DMS53 (cell line): ENCODE measurements around the gene CATSPERB.
"Not testable (repeated sequence)": the region's sequence is repeated elsewhere in the genome, so short reads cannot be mapped to it uniquely, and the experiment has no call there.

Experiments used
- DNase-seq: peaks from one replicate; lab custom pipeline; 2025; lab: John Stamatoyannopoulos, UW

The CATSPERB gene, protein sequence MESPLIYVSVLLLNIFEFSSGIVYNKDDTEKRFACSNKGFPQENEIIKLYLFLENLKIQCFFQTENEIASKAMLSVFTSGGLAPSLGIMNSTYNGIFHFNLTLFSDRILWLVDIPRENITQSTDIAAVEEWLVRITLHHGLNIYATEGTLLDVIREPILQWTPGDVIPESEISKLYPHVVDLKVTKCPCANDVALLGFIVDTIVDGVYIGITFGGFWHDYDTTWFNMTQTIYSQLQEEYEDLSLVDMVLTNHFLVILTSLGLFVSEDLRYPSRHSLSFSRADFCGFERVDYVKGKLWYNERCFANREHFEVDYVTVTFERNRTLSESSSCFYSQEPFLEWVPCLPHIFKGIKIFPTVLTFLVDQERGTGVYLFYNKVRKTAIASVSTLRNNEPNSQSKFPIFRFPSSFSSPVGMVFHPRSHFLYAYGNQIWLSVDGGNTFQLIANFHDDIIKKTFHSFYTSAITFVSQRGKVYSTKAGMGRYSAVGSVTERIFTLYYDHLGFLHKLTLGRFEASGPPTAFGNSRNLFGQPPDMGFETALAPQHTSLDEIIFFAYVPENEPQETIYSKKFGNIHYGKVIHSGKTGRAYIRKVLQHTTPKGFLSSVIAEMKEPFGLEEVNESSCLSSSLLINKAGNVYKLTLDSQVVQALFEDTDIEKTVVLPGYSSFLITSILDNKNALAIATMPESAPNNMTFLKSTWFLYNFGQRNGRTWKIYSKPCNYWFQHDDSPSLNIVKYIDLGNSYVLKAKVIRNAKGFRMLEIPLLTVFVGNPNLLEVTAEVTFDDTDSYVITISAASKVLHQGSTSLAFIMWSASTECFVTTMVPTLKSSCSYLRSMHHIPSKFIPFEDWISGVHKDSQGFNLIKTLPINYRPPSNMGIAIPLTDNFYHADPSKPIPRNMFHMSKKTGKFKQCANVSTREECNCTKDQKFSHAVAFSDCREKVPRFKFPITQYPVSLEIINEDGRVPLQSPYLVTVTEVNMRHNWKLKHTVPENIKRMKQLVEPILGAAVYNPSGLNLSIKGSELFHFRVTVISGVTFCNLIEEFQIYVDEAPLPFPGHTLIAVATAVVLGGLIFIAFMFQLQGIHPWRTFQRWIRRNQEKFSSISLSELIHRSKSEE

DNA sequence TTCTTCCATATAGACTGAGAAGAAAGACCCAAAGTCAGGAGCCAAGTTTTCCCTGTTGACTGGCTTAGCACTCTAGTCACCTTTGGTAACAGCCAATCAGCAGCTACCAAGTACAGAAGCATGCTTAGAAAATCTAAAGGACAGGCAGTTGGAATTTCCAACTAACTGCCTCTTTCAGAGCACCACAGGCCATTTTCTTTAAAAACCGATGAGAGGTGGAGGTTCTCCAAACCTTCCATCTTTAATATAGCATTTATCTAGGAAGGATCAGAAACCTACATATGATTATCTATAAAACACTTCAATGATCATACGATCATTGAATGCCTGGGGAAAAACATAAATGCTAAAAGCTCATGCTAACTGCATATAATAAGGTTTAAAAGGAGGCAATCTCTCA lies at the start of gene CATSPERB:
Gene CATSPERB, minus strand, starts transcription at position 101 of the 400 bp plus-strand sequence. CDS start 2,607 bp downstream, outside the sequence.
- DNase-seq: no peak

DNA sequence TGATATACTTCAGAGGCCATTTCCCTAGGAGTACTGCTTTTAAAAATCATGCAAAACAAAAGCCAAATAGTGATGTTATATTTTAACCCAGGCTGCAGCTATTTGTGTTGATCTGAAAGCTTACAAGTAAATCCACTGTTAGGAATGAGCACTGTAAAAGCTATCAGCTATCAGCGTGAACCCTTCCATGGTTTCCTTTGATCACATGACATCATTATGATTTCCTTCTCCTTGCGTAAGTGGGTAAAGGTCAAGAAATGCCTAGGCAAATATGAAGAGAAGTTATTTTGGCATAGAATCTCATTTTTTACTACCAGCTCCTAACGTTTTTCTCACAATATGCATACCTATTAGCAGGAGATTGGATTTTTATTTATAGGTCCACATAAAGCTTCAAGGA lies 48.6 kb upstream of the CATSPERB start:
- no peak for DNase-seq

DNA sequence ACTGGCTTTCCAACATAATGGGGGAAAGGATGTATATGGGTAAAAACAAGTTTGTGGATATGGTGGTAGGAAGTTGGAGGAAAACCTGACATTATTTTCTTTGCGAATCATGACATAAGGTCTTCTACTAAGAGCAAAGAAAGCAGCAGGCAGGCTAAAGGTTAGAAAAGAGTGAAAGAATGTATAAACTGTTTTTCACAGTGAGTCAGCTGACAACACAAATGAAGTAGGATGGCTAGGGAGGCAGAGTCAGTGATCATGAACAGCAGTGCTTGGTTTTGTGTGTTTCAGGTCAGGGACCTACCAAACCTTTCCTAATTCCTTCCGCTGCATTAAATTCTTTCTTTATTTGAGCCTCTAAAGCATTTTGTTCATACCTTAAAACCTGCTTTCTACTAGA lies 46.3 kb upstream of the CATSPERB start:
- DNase-seq: no peak

DNA sequence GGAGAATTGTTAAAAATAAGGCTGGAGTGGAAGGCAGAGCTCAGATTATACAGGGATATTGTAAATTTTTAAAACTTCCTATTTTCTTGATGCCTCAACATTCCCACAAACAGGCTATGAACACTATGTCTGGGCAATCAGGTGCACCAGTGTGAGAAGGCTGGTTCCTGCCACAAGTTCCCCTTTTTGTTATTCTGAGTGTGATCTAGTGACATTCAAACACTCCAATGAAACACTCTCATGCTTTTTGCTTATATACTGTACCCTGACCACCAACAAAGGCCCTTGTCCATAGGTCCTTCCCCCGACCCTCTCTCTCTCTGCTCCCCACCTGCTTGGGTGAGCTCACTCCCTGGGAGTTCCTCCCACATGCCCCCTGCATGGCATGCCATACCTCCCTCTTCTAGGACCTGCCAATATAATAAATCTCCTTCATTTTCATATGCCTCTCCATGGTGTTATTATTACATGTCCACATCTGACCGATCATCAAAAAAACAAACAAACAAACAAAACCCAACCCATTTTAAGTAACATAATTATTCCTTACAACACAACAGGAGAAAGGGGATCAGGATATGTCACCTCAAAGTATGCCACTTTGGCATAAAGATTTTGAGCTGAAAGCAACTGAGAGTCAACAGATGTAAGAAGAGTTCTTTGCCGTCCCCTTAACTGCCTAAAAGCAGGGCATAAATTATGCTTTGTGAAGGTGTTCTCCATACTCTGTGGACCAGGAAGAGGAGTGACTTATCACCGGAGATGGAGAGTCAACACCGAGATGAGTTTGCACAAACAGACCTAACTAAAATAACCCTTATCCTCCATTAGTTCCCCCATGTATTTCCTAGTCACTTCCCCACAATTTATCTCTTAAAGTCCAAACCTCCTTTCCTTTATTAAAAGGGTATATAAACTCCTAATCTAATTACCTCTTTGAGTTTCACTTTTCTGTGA lies 42.5 kb upstream of the CATSPERB start:
- DNase-seq: peak; percentile 11

DNA sequence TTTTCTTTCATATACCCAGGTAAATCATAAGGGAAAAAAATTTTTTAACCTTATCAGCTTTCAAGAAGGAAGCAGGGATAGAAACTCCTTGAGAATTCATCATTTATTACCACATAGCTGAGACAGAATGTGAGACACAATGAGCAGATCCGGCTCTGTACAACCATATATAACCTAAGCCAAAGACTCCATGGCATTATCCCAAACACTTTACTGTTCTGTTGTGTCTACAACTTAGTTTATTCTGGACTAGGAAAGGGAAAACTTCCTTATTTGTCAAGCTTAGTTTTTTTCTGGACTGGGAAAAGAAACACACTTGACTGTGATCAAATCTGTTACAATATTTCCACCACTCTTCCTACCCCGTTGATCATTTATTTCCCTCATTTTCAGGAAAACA lies 38.3 kb upstream of the CATSPERB start:
- no peak for DNase-seq

DNA sequence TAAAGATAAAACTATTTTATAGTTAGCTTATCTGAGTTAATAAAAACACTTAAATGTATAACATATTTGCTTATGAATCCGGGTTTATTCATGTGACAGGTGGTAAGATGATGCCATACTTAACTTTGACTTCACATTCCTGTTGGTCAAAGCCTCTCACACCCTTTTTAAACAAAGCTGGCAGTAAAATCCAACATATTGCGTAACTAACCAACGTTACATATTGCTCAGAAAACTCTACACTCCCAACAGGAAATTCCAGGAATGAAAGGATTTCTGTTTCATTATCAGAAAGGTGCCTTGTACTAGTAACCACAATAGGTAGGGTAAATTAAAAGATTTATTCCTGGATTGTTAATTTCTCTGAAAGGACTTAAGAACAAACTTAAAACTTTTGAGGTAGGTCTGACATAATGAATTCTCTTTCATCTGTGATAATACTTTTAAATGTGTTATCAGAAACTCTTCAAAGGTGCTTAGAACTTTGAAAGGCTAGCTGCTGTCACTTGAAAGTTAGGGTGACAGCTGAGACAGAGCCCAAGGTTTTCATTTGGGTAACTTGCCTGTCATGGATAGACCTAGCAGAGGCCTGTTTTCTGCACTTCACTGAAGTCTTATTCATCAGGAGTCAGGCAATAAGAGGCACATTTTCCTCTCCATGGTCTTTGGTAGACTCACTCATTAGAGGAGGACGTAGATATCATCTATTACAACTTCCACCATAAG lies 23.8 kb upstream of the CATSPERB start:
- peak; percentile 29 for DNase-seq

DNA sequence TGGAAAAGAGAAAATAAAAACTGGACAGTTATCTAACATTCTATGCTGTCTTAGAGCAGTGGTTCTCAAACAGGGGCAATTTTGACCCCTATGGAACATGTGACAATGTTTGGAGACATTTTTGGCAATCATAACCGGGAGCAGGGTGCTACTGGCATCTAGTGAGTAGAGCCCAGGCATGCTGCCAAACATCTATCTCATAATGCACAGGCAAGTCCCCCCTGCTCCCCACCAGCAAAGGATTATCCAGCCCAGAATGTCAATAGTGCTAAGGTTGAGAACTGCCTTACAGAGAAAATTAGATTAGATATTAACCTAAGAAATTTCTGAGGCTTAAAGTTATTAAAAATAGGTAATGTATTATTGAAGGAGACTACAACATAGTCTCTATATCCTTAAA lies 22.9 kb upstream of the CATSPERB start:
- DNase-seq: no peak

DNA sequence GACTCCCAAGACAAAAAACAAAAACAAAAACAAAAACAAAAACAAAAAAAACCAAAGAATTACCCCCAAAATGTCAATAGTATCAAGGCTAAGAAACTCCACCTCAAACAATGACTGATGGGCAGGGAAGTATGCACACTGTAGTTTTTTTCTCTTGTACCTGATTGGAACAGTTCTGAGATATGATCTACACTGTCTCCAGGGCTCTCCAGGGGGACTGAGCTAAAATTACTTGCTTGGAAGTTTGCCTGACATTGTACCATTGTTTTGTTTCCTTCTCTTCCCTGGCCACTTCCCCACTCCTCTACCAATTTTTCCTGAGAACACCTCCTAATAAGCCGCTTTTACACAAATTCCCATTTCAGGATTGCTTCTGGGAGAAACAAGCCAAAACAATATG lies 22.3 kb upstream of the CATSPERB start:
- no peak for DNase-seq

DNA sequence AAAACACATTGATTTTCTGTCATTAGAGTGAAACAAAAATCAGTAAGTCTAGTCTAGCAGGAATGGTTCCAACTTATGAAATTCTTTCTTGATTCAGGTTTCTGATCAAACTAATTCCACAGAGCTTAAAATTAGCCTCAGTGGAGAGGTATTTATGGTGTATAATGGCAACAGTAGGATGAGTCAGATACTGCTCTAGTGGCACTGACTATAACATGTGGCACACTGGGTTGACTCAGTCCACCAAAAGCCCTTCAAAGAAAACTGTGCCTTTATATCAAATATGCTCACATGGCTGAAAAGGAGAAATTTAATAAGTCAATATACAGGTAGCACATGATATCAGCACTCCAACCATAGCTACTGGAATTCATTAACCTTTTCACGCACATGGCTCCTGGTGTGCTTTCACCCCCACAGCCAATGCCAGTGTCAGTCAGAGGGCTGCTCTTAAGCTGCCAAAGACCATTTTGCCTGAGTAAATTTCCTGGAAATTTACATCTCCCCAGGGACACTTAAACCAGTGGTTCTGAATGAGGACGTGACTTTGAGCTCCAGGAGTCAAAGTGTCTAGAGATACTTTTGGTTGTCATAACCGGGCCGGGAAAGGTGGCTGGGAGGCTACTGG lies 21.7 kb upstream of the CATSPERB start:
- DNase-seq: peak; percentile 32

DNA sequence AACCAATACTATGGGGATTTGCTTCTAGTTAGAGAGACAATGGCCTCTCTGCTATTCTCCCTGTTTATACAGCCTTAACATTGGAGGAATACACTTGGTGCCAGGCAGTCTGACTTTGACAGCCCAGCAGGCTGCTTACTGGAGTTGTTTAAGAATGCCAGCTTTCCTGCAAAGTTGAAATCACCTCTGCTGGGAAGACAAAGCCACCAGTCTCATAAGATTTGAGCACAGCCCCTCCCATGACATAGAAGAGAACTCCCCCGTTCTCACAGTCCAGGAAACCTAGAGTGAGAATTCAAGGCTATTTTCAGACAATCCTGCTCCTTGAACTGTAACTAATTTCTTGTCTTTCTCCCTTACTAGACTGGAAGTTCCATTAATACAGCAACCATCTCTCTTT lies 21.1 kb upstream of the CATSPERB start:
- DNase-seq: no peak

DNA sequence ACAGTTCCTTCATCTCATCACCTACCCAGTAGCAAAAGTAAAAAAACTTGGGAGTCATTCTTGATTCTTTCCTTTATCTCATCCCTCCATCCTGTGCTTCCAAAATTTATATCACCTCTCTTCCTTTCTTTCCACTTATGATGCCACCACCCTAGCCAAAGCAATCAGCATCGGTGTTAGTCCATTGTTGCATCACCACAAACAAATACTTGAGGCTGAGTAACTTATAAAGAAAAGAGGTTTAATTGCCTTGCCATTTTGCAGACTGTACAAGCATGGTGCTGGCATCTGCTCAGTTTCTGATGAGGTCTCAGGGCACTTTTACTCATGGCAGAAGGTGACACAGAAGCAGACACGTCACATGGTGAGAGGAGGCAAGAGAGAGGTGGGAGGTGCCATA lies 19.8 kb upstream of the CATSPERB start:
- DNase-seq: no peak

DNA sequence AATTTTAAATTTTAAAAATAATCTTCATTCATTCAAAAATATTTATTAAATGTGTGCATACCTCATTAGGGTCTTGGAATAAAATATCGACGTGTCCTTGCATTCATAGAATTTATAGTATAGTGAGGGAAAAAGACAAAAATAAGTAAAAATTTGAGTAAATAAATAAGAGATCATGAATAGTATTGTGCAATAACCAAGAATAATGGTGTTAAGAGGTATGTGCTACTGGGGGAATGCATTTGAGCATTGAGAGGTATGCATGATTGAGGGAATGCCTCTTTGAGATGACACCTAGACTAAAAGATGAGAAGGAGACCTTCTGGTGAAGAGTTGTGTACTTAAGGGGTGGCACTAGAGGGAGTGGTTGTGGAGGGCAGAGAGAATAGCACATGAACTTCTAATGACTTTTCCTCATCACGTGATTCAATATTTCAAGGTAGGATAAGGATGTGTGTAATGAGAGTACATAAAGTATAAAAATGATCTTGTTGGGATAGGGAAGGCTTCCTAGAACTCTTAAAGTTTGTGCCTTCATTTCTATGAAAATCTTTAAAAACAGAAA lies 18.8 kb upstream of the CATSPERB start:
- peak; percentile 3 for DNase-seq

DNA sequence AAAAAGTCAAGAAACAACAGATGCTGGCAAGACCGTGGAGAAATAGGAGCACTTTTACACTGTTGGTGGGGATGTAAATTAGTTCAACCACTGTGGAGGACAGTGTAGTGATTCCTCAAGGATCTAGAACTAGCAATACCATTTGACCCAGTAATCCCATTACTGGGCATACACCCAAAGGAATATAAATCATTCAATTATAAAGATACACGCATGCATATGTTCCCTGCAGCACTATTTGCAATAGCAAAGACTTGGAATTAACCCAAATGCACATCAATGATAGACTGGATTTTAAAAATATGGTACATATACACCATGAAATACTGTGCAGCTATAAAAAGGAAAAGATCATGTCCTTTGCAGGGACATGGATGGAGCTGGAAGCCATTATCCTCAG lies 18.0 kb upstream of the CATSPERB start:
- DNase-seq: no peak

DNA sequence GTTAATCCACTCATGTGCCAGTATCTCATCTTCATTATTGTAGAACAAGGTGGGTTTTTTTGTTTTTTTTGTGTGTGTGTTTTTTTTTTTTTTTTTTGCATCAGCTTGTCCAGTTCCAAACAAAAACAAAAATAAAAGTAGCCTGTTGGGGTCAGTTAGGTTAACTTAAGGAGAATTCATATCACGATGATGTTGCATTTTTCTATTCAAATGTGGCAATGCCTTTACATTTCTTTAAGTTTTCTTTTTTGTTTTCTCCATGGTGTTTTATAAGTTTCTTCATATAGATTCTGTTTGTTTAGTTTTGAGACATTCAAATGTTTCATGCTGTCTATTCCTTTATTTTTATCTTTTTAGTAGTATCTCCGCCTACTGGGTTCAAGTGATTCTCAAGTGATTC lies 16.2 kb upstream of the CATSPERB start:
- DNase-seq: no peak

DNA sequence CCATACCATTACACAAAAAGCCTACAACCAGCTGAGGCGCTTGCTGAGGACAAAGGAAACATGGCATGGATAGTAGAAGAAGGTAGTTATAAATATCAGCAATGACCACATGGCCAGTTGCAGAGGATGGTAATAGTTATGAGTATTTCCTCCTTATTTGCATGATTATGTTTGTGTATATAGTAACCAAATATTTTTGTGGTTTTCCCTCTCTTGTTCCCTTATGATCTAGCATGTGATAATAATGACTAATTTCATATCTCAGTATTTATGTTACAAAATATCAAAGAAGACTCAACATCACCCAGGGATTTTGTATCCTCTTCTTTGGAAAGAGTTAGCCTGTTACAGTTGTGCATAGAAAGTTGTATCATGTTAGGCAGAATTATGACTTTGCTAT lies 13.5 kb upstream of the CATSPERB start:
- DNase-seq: peak; percentile 49

DNA sequence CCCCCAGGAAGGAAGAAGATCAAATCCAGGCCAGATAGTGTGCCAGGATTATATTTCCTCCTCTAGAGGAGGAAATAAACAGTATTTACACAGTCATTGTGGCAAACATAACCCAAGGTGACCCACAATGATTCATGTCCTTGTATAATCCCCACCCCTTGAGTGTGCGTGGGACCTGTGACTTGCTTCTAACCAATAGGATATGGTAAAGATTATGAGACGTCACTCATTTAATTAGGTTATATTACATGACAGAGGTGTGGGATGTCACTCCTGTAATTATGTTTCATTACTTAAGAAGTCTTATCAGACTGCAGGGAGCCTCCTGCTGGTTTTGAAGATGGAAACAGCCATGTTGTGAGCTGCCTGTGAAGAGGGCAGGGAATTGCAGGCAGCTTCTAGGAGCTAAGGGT lies 12.2 kb upstream of the CATSPERB start:
- DNase-seq: peak; percentile 90

DNA sequence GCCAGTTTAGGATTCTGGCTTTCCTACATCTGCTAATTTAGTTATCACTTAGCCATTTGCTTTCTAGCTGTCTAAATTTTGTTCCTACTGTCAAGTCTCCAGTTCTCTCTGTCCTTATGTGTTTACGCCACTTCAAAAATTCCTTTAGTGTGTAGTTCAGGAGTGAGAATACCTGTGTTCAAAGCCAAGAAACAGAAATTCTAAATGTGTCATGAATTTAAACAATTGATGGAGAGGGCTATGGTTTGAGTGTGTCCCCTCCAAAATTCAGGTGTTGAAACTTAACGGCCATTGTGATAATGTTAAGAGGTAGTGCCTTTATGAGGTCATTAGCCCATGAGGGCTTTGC lies 11.4 kb upstream of the CATSPERB start:
- DNase-seq: no peak

DNA sequence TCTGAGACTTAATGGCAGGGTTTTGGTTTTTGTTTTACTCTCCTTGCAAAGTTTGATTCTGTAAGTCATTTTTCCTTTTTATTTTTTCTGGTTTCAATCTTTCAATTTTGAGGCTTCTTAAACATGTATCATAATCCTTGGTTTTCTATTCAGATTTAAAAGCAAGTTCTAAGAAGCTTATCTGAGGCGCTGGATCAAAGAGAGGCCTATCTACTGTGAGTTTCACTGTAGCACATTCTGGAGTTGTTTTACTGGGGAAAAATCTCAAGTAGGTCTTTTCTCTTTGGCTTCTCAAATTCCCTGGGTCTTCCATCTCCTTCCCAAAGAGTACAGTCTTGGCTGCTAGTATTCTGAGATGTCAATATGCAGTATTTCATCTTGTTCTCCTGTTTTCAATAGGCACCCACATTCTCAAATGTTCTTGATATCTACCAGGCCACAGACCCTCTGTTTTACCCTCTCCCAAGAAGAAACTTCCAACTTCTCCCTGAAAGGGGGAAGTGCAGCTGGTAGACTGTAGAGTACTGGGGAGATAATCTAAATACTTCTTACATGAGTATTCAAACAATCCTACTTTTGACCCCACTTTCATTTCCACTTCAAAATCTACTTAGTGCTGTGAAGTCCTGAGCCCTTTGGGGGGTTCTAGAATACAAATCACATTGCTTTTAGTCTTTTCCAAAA lies 10.9 kb upstream of the CATSPERB start:
- DNase-seq: no peak

DNA sequence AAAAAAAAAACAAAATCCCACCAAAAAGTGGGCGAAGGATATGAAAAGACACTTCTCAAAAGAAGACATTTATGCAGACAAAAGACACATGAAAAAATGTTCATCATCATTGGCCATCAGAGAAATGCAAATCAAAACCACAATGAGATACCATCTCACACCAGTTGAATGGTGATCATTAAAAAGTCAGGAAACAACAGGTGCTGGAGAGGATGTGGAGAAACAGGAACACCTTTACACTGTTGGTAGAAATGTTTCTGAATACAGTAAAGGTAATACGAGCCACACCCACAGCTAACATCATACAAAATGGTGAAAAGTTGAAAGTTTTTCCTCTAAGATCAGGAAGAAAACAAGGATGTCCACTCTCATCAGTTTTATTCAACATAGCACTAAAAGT lies 8.0 kb upstream of the CATSPERB start:
- not testable (repeated sequence) for DNase-seq
